Small intestine (tissue), 7 donors: ENCODE data around the gene PNKD. TPM values are rescaled to one million over a fixed set of nuclear protein-coding genes. Genes with fewer than 3 reads are reported as not detected.

Experiments
- DNase-seq, 2 donors: peaks; one replicate each; pipeline versions ENCODE4 v3.0.0 to v3.0.0-alpha.2; 2013
- FAIRE-seq: peaks from 2 replicates; lab custom pipeline; 2012; peaks lifted over from hg19 to GRCh38; lab: Jason Lieb, UNC
- H3K27ac ChIP-seq, 3 donors: one replicate each; pipeline ENCODE4 v1.5.1; 2013; ENCODE audit warnings: low read length in 2 of 3, mild to moderate bottlenecking in 2 of 3, control low read depth in 1 of 3, inconsistent platforms in 1 of 3, low read depth in 1 of 3, moderate library complexity in 1 of 3
- H3K27me3 ChIP-seq, 3 donors: one replicate each; pipeline ENCODE4 v1.6.1; 2013; ENCODE audit warnings: low read length in 3 of 3, inconsistent platforms in 1 of 3; ENCODE audit not compliant: control insufficient read depth in 3 of 3, insufficient read depth in 3 of 3
- H3K36me3 ChIP-seq, 3 donors: one replicate each; pipeline ENCODE4 v1.6.1; 2013; ENCODE audit warnings: low read length in 3 of 3, inconsistent platforms in 1 of 3, low read depth in 1 of 3, mild to moderate bottlenecking in 1 of 3, moderate library complexity in 1 of 3; ENCODE audit not compliant: control insufficient read depth in 3 of 3, insufficient read depth in 2 of 3
- H3K4me1 ChIP-seq, 3 donors: one replicate each; pipeline ENCODE4 v1.6.1; 2013; ENCODE audit warnings: low read length in 2 of 3, inconsistent platforms in 1 of 3, low read depth in 1 of 3, mild to moderate bottlenecking in 1 of 3, moderate library complexity in 1 of 3; ENCODE audit not compliant: control insufficient read depth in 3 of 3, insufficient read depth in 2 of 3
- H3K4me3 ChIP-seq, 3 donors: one replicate each; pipeline ENCODE4 v1.5.1; 2013; ENCODE audit warnings: low read length in 3 of 3, control low read depth in 1 of 3, inconsistent platforms in 1 of 3, low read depth in 1 of 3, mild to moderate bottlenecking in 1 of 3, moderate library complexity in 1 of 3
- H3K9me3 ChIP-seq, 2 donors: one replicate each; pipeline ENCODE4 v1.6.1; 2013; ENCODE audit warnings: low read depth in 1 of 2, low read length in 1 of 2; ENCODE audit not compliant: control insufficient read depth in 2 of 2, insufficient read depth in 1 of 2
- WGBS, 3 donors: extraction: QIAGEN DNeasy Blood & Tissue Kit; methylation state at CpG; one replicate each; pipeline ENCODE4 v1.1.7; 2013; 5-methylcytosine and 5-hydroxymethylcytosine counted together
- polyA plus RNA-seq, 4 donors: library from polyadenylated mRNA; stranded (reverse) in 3 of 4; unstranded in 1 of 4; fragments of 200-250 nt in 3 of 4; fragments of 120-200 nt in 1 of 4; gene quantifications; one replicate each; pipeline versions ENCODE4 v1.2.1 to v1.2.3, GENCODE V29; 2013
- donor health status: healthy with polysubstance abuse.
- donor health status: control.
- donor health status: control.
- donor health status: Bipolar disorder and iron deficiency.
- donor health status: healthy.

PNKD gene
- polyA plus RNA-seq, 4 donors = 88.4 to 137 (median 104) TPM

DNA sequence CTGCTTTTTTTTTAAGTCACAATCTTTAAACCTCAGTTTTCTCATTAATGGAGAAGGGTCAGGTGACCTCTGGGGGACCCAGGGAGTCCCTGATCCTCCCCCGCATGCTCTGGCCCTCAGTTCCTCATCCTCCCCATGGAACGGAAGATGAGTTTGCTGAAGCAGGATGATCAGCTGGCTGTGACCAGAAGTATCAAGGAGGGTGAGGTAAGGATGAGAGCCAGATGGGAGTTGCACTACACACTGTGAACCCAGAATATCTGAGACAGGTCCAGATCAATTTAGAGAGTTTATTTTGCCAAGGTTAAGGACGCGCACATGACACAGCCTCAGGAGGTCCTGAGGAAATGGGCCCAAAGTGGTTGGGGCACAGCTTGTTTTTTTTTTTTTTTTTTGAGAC, 90.1 kb downstream of the PNKD start:
- no peak for DNase-seq
- no peak for FAIRE-seq

DNA sequence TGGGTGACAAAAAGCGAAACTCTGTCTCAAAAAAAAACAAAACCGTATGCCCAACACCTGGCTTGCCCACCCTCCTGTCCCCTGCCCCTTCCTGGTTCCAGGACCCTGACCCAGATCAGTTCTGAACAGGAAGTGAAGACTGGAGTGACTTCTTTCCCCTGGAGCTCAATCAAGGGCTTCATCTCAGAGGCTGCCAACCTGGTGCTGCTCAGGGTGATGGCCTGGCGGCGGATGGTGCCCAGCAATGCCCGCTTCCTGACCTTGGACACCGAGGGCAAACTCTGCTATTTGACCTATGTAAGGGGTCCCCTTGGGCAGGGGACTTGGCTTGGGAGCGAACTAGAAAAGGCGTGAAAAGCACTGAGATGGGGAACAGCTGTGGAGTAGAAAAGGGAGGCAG, 92.3 kb downstream of the PNKD start:
- FAIRE-seq = no peak
- H3K27ac ChIP-seq = no peak overlapping the region
- no peaks in the 10 kb centered on the region for H3K36me3 ChIP-seq
- H3K4me3 ChIP-seq = no peak overlapping the region
- peaks cover 2 to 9% of the 10 kb centered on the region in 2 donors for H3K9me3 ChIP-seq
- peaks cover 0 to 4% (median 0%) of the 10 kb centered on the region in 3 donors for H3K4me1 ChIP-seq
- 86 to 87% (median 87%) methylated on average over 8 of the region's 8 CpGs for WGBS, 3 donors
- DNase-seq = no peak
- H3K27me3 ChIP-seq = no peaks in the 10 kb centered on the region

More for the DNA sequence above, 90.1 kb downstream of the PNKD start:
- H3K4me3 ChIP-seq = no peak overlapping the region
- no peaks in the 10 kb centered on the region for H3K36me3 ChIP-seq
- H3K27ac ChIP-seq = no peak overlapping the region
- peaks cover 0 to 9% (median 0%) of the 10 kb centered on the region in 3 donors for H3K4me1 ChIP-seq
- WGBS, 3 donors = 93 to 95% (median 93%) methylated on average over 4 of the region's 4 CpGs
- H3K27me3 ChIP-seq = no peaks in the 10 kb centered on the region
- H3K9me3 ChIP-seq = no peaks in the 10 kb centered on the region

DNA sequence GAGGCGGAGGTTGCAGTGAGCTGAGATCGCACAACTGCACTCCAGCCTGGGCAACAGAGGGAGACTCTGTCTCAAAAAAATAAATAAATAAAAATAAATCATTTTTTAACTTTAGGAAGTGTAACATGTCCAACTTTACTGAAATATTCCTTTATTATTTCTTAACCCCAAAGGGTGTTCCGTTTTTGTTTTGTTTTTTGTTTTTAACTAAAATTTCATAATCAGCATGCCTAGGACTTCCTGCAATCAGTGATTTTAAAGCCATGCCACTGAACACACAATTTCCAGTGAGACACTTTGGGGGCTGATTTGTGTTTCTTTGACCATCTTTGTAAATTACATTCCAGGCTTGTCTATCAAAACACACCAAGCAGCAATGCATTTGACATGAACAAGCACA, 93.4 kb downstream of the PNKD start:
- Histone ChIP-seq H3K9me3 (peaks cover 2 to 9% of the 10 kb centered on the region in 2 donors), H3K27me3 (no peaks in the 10 kb centered on the region), H3K27ac (no peak overlapping the region), H3K36me3 (no peaks in the 10 kb centered on the region), H3K4me3 (no peak overlapping the region), H3K4me1 (peaks cover 0 to 11% (median 0%) of the 10 kb centered on the region in 3 donors)
- WGBS, 3 donors = 83 to 91% (median 91%) methylated on average over 3 of the region's 3 CpGs
- DNase-seq (no peak), FAIRE-seq (no peak)

DNA sequence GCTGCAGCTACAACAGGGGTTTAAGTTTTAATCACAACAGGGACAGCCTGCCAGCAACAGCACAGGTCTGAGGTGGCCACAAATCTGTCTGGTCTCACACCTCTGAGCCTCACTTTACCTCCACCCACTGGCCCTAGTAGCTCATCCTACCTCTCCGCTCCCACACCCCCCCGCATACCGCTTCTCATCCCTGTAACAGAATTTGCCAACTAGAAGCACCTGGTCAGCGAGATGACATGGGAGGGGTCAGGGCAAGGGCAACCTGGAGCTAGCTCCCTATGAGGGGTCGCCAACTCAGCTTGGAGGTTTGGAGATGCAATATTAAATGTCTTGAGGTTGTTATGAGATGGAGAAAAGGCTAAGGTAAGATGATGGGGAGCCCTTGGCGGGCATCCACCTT, 93.9 kb downstream of the PNKD start:
- no peaks in the 10 kb centered on the region for H3K27me3 ChIP-seq
- H3K27ac ChIP-seq = no peak overlapping the region
- no peak overlapping the region for H3K4me3 ChIP-seq
- FAIRE-seq = no peak
- H3K4me1 ChIP-seq = peaks cover 0 to 13% (median 0%) of the 10 kb centered on the region in 3 donors
- 79 to 84% (median 81%) methylated on average over 6 of the region's 6 CpGs for WGBS, 3 donors
- peaks cover 2 to 9% of the 10 kb centered on the region in 2 donors for H3K9me3 ChIP-seq
- no peak for DNase-seq
- no peaks in the 10 kb centered on the region for H3K36me3 ChIP-seq

DNA sequence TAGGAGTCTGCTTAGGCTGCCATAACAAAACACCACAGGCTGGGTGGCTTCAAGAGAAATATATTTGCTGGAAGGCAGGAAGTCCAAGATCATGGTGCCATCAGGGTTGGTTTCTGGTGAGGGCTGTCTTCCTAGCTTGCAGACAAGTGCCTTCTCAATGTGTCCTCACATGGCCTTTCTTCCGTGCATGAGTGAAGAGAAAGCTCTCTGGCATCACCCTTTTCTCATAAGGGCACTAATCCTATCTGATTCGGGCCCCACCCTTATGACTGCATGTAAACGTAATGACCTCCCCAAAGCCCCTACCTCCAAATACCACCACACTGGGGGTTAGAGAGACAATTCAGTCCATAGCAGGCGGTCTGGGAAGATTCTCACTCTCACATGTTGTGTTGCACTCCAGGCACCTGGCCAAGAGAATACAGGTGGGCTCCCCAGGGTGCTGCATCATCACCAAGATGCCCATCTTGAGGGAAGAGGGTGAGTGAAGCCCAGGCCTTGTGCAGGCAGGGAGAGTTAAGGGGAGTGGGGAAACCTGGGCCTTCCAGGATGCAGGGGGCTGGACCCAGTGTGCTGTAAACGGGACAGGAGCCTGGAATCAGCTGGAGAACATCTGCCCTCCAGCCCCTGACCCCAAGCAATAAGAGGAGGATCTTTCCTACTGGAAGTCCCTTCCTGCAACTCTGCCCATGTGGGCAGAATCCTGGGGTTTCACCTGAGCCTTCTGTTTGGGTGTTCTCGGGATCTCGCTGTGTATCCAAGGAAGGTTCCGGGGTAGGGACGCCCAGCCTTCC, 96.5 kb downstream of the PNKD start:
- no peak for FAIRE-seq
- Histone ChIP-seq H3K4me1 (peaks cover 0 to 13% (median 0%) of the 10 kb centered on the region in 3 donors), H3K27ac (peak overlapping the region; percentile 86 to 96 (median 95)), H3K36me3 (no peaks in the 10 kb centered on the region), H3K9me3 (peaks cover 2 to 9% of the 10 kb centered on the region in 2 donors), H3K4me3 (peak overlapping the region in 2 of 3 donors; percentile 67 to 79), H3K27me3 (no peaks in the 10 kb centered on the region)
- DNase-seq = no peak
- WGBS, 3 donors = 87 to 93% (median 92%) methylated on average over 9 of the region's 9 CpGs

DNA sequence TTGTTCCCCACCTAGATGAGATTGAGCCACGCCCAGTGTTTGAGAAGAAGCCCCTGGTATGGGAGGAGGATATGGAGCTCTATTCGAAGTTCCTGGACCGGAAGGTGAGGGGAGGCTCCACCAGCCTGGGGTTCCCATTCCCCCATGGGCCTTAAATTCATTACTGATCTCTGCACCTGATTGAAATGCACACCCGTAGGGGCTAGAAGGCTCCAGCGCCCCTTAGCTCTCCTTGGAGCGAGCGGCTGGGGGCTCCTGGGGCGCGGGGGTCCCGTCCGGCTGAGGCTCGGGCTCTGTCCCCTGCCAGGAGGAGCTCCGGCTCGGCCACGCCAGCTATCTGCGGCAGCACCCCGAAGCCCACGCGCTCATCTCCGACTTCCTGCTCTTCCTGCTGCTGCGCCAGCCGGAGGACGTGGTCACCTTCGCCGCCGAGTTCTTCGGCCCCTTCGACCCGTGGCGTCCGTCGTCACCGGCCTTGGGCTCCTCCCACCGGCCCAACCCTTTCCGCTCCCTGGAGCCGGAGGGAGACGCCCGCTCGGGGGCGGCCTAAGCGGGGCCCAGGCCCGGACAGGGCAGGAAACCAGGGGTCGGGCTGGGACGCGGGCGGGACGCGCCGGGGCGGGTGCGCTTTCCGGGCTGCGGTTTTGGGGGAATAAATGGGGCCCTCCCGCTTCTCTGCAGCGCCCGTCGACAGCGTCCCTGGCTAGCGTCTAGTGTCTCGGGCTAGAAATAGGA, 97.3 kb downstream of the PNKD start:
- peak overlapping the region; percentile 86 to 96 (median 95) for H3K27ac ChIP-seq
- peak overlapping the region; percentile 47 to 79 (median 67) for H3K4me3 ChIP-seq
- no peaks in the 10 kb centered on the region for H3K36me3 ChIP-seq
- peaks cover 0 to 13% (median 0%) of the 10 kb centered on the region in 3 donors for H3K4me1 ChIP-seq
- no peaks in the 10 kb centered on the region for H3K27me3 ChIP-seq
- peaks cover 2 to 9% of the 10 kb centered on the region in 2 donors for H3K9me3 ChIP-seq
- WGBS, 3 donors = 3 to 4% (median 3%) methylated on average over 56 to 60 of the region's 60 CpGs
- peak; percentile 85 to 95 for DNase-seq
- FAIRE-seq = no peak

DNA sequence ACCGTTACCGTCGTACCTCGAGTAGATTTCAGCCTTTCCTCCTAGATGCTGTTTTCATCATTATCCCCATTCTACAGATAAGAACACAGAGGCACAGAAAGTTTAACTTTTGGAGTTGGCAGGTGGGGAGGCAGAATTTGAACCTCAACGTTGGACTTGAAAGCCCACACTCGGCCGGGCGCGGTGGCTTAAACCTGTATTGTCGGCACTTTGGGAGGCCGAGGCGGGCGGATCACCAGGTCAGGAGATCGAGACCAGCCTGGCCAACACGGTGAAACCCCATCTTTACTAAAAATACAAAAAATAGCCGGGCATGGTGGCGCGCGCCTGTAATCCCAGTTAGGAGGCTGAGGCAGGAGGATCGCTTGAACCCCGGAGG, 97.8 kb downstream of the PNKD start:
- H3K9me3 ChIP-seq = peaks cover 2 to 9% of the 10 kb centered on the region in 2 donors
- DNase-seq = no peak

DNA sequence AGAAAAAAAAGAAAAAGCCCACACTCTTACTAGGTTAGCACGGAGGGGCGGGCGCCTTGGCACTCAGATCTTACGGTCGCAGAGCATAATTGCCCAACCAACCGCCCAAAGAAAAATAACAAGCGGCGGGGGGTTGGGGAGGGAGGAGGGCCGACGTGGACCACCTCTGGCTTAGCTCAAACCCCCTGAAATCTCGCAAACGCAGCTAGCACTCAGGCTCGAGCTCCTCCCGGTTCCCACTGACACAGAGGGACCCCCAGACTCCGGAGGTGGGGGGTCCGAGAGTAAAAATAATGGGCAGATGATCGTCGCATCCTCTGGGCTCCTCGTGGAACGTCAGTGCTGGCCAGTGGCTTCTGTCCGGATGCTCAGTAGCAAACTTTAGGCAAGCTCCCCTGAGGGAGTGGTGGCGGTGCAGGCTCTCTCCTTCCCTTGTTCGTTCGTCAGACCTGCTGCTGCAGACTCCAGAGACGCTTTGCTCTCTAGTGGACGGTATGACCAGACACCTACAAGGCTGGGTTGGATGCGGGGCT, 98.4 kb downstream of the PNKD start:
- H3K9me3 ChIP-seq = peaks cover 2 to 9% of the 10 kb centered on the region in 2 donors
- peak overlapping the region in 1 of 3 donors; percentile 4 for H3K4me3 ChIP-seq
- FAIRE-seq (no peak), DNase-seq (no peak)
- WGBS, 3 donors = 47 to 62% (median 51%) methylated on average over 27 of the region's 27 CpGs
- H3K36me3 ChIP-seq = no peaks in the 10 kb centered on the region
- H3K4me1 ChIP-seq = peaks cover 0 to 13% (median 0%) of the 10 kb centered on the region in 3 donors
- no peaks in the 10 kb centered on the region for H3K27me3 ChIP-seq
- H3K27ac ChIP-seq = peak overlapping the region in 1 of 3 donors; percentile 68

More for the DNA sequence above, 97.8 kb downstream of the PNKD start:
- Histone ChIP-seq H3K36me3 (no peaks in the 10 kb centered on the region), H3K4me3 (peak overlapping the region; percentile 47 to 79 (median 67)), H3K4me1 (peaks cover 0 to 13% (median 0%) of the 10 kb centered on the region in 3 donors), H3K27me3 (no peaks in the 10 kb centered on the region), H3K27ac (peak overlapping the region; percentile 86 to 96 (median 95))
- 48 to 56% (median 55%) methylated on average over 21 of the region's 21 CpGs for WGBS, 3 donors
- FAIRE-seq = no peak
